ENCODE results near the gene LGR5.

- TF ChIP-seq YY1 (IDR thresholded peaks at IDR 0.05; ENCODE audit: insufficient read depth, insufficient read length) (no peak), ZNF274 (IDR thresholded peaks at IDR 0.05; ENCODE audit: low read depth, low read length) (no peak)
Observed at GRCh38 chr12:71601546-71601945, 161.9 kb downstream of the LGR5 start.

All from NT2/D1 (cell line).